ENCODE data around the gene KCNQ5.

KCNQ5 gene

DNA sequence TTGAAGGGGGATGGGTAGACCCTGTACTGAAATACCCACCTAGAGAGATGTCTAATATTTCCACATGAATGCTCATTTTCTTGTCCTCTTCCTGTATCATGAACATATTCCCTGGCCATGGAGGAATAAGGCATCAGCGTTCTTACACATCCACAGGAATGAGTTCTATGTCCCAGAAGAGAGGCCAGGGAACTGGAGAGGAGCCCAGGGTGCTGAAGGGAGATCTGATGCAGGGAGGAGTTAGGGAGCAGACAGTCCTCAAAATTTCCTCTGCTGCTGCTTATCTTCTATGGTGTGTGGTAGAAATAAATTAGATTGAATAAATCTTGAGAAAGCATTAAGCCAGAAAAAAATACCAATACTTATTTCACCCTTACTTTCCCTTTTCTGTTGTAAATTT lies 295.0 kb downstream of the KCNQ5 start:
- no peak for DNase-seq

DNA sequence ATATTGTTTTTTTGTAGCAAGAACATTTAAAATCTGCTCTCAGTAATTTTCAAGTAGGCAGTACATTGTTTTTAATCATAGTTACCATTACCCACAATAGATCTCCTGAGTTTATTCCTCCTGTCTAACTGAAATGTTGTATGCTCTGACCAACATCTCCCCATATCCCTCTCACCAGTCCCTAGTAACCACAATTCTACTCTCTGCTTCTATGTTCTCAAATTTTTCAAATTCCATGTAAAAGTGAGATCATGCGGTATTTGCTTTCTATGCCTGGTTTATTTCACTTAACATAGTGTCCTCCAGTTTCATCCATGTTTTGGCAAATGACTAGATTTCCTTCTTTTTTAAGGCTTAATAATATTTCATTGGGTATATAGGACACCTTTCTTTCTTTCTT lies 300.5 kb downstream of the KCNQ5 start:
- DNase-seq = no peak

DNA sequence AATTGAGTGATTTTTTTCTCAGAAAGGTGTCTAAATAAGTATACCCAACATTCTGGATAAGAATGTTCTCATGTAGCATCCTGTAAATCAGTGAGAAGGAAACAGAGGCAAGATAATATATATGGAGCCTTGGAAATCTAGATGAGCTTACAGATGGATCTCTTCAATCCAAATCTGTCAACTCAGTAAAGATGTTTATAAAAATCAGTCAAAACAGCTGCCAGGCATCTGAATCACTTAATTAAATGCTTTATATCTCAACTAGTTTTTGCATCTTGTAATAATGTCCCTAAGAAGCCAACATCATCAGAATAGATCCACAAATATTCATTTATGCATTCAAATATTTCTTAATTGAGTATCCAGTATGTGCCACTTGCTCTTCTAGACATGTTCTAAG lies 303.3 kb downstream of the KCNQ5 start:
- DNase-seq = no peak

DNA sequence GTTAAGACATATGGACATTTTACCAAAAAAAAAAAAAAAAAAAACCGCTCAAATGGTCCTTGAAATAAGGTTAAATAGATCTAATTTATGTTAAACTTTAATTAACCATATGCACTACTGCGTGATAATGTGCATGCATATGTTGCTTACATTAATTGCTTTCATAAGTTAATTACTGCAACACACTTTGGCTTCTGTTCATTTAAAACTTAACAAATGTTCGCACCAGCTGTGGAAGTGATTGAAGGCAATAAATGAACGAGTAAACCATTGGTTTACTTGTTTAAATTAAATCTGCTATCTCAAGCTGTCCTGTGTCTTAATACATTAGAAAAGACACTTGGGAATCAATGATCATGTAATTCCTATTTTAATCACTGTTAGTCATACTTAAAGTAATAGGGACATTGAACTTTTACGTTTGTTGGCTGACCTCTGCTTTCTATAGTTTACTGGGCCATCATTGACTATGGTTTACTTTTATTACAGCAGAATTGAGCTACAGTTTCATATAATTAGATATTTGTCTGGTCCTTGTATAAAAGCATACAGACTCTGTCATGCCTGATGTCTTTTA lies 308.8 kb downstream of the KCNQ5 start:
- DNase-seq = no peak

DNA sequence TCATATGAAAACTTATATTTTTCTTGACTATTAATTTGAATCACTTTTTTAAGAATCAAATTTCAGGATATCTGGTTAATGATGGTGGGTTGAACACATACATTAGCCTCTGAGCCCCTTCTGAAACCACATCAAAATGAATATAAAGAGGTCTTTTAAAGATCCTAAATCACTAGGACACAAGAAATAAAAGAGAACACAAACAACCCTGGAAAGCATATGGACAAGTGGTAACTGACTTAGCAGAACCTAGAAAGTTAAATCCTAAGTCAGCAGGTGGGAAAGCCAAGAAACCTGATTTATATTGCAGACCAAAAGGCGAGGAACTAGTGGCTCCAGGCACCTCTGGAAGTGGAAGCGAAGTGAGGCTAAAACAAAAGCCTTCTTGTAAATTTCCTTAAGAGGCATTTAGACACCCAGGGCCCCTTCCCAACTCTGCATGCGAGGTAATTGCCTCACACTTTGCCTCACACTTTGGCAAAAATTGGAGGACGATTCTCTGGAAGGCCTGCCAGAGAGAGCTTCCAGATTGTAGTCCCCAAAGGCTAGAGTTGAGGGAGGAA lies 309.5 kb downstream of the KCNQ5 start:
- DNase-seq = no peak

DNA sequence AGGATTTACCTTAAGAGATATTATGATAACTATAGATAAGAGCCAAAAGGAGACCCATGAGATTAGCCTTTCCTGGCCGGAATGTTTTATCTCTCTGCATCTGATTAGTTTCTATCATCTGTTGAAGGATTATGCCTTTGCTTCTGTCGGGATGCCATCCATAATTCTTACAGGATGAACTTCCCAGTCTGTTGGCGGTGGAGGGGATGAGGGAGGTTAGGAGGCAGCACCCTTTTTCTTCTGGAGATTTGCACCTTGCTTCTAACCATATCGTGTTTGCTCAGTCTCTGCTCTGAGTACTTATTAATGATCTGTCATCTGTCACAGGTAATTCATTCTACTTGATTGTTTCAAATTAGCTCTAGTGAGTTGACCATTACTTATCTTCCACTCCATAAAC lies 311.4 kb downstream of the KCNQ5 start:
- DNase-seq = no peak

DNA sequence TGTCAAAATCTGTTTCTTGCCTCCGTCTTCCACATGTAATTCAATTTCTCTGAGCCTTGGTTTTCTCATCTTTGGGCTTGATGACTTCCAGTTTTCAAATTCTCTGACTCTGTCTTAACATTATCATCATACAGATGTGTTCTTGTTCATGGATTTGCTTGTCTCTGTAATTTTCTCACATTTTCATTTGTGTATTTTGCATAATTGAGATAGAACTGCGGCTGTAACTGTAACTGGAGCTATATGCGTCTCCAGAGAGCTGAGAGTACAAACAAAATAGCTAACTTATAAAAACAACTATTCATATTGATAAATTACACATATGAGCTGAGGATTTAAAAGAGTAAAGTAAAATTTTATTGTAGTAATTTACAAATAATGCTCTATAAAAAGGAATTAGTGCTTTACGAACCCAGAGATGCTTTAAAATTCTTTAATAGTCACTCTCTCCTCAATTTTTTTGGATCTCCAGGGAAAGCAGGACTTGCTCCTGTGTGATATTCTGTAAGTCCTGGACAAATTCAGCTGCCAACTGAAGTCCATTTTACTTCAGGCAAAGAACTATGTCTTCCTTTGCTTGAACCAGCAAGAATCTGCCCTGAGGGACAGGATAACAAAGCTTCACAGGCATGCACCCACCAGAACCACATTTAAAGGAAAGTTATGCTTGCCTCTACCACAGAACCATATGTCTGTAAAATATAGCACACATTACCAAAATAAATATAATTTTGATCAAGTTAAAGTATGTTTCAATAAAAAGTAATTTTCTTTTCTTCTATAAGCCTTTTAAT lies 315.1 kb downstream of the KCNQ5 start:
- DNase-seq = no peak

DNA sequence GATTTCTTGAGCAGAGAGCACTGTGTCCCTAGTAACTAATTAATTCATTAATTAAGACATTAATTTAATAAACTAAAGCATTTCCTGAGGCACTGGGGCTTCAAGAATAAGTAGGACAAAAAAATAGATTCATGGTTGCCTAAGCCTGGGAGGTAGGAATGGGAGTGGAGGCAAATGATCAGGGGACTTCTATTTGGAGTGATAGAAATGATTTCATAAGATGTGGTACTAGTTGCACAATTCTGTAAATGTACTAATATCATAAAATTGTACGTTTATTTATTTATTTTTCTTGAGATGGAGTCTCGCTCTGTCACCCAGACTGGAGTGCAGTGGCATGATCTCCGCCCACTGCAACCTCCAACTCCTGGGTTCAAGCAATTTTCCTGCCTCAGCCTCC lies 316.2 kb downstream of the KCNQ5 start:
- no peak for DNase-seq

DNA sequence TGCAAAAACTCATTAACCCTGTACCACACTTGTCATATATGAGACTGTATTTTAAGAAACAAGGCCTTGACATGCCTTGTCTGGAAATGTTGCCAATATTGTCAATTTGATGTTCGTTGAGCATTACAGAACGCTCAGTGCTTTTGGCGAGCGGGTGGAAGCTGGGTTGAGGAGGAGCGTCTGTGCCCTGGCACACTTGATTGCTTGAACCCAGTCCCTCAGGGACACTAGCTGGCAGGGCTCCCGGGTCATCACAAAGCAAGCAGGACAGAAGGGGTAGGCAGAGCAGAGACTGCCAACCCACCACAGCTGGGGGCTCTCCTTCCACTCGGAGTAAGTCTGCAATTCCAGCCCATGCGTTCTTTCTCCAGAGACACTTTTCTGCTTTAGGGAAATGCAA lies 317.1 kb downstream of the KCNQ5 start:
- no peak for DNase-seq

DNA sequence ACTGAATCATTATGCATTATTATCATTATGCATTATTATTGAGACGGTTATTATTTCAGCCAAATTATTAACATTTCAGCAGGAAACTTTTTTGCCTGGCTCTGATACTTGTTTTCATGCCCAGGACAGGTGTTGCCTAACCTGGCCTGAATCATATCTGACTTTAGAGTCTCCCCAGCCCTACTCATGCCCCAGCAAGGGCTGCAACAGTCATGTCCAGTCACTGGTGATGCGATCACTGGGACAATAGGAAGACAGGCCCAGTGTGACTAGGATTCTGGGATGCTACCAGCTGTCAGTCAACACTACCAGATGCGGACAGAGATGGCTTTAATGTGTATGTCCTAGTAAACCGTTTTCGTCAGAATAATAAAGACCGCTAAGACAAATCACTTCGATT lies 318.4 kb downstream of the KCNQ5 start:
- DNase-seq = no peak

DNA sequence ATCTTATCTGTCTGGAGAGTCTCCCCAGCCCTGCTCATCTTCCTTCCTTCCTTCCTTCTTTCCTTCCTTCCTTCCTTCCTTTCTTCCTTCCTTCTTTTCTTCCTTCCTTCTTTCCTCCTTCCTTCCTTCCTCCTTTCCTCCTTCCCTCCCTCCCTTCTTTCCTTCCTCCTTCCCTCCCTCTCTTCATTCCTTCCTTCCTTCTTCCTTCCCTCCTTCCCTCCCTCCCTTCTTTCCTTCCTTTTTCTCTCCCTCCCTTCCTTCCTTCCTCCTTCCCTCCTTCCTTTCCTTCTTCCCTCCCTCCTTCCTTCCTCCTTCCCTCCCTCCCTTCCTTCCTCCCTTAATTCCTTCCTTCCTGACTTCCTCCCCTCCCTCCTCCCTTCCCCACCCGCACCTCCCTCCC lies 319.4 kb downstream of the KCNQ5 start:
- no peak for DNase-seq

DNA sequence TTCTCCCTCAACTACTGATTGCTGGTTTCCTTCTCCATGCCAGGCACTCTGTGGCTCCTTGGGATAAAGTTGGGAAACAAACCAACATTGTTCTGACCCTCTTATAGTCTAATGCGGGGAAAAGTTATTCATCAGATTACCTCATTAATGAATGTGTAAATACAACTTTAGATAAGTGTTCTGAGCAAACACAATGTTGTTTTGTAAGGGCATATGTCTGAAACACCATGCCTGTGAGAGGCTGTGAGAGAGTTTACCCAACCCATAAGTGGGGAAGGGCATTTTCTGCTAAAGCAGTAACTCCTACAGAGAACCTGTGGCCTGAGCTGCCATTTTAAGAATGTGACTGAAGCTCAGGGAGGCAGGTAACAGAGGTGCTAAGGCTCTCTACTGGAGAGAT lies 319.9 kb downstream of the KCNQ5 start:
- DNase-seq = no peak

DNA sequence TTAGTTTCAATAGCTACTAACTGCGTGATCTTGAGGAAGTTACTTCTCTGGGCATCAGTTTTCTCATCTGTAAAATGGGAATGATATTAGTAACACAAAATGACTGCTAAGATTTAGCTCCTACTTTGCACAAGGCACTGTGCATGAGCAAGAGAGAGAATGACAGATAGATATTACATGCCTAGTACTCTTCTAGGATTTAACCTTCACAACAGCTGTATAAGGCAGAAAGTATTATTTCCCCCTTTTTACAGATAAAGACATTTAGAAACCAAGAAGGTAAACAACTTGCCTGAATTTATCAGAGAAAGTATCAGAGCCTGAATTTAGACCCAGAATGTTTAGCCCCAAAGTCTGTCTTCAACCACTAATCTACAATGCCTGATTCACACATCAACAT lies 321.8 kb downstream of the KCNQ5 start:
- DNase-seq = no peak

DNA sequence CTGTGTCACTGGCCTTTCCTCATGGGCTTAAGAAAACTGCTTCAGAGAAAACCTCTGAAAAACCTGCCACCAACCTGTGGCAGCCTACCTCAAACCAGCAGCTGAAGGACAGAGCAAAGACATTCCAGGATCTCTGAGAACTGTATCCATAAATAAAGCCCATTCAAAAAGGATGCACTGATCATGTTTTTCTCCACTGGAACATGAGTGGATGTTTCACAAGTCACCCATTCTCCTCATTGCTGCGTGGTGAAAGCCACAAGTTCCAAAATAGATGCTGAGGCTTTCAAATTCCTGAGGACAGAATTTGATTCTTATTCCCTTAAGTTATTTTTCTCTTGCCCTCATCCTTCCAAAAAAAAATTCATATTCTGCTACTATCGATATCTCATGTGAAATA lies 322.8 kb downstream of the KCNQ5 start:
- no peak for DNase-seq

DNA sequence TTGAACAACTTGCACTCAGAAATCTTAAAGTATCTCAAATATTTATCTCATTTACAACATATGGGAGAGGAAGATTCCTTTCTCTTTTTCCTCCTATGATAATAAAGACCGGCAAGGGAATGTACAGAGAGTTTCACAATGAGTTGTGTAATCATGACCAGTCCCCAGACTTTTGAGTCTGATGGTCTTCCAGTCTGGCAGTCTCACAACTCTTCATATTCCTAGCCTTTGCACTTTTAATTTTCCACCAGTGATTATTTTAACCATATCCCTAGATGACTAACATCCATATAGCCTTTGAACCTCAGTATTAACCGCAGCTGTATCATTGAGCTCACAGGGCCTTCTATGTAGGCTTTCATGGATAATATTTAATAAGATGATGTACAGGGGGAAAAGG lies 324.9 kb downstream of the KCNQ5 start:
- DNase-seq = no peak

DNA sequence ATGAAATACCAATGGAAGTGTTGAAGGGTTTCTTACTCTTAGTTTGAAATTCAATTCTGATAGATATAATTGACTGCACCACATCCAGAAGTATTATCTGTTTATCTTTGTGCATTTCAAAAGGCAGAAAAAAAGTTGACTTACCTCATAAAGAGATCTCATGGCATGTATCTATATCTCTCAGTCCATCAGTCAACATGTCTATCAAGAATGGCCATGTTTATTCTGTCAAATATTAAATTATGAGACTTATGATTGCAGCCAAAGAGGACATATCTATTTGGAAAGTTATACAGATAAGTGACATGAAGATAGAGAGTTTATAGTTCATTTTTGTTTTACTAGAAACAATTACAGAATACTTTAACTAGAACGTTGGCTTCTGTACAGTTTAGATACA lies 325.7 kb downstream of the KCNQ5 start:
- DNase-seq = no peak

DNA sequence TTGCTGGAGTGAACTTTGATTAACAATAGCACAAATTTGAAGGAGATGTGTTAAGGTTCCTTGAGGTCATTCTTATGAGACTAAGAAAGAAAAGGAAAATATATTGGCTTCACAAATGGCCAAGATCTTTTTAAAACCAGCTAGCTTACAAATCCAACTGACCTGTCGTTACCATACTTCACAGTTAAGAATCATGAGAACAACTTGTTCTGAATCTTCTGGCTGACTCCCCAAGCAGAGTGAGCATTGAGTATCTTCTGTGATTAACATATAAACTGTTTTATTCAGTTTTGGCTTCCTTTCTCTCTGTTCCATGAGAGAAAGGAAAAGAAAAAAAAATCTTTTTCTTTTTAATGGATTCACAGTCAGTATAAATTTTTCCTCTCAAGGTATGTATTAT lies 326.3 kb downstream of the KCNQ5 start:
- DNase-seq = no peak

DNA sequence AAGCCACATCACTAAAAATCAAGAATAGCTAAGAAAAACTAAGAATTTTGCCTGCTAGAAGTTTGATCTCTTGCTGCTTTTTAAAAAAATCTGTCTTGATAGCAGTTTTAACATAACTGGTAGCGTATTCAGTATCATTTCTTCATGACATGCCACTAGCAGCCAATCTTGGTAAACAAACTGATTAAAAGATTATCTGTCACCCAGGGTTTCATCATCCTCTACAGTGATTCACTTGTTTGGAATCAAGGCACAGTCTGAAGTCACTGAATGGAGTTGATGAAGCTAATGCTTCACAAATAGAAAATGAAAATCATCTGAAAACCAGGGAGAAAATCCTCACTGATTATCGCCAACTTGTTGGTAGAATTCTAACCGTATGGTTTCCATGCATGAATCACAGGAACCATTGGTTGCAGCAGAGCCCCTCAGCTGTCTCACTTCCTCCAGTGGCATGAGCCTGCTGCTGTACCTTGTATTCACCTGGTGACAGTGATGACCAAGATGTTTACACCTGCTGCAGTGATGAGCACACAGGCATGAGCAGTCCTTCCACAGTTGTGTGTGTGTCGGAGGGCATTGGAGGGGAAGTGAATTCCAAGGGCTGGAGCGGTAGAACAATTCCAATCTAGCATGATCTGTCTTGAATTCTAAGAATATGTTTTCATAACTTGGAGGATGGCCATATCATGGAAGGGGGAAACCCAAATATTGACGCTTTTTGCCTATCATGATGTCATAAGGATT lies 328.4 kb downstream of the KCNQ5 start:
- no peak for DNase-seq

DNA sequence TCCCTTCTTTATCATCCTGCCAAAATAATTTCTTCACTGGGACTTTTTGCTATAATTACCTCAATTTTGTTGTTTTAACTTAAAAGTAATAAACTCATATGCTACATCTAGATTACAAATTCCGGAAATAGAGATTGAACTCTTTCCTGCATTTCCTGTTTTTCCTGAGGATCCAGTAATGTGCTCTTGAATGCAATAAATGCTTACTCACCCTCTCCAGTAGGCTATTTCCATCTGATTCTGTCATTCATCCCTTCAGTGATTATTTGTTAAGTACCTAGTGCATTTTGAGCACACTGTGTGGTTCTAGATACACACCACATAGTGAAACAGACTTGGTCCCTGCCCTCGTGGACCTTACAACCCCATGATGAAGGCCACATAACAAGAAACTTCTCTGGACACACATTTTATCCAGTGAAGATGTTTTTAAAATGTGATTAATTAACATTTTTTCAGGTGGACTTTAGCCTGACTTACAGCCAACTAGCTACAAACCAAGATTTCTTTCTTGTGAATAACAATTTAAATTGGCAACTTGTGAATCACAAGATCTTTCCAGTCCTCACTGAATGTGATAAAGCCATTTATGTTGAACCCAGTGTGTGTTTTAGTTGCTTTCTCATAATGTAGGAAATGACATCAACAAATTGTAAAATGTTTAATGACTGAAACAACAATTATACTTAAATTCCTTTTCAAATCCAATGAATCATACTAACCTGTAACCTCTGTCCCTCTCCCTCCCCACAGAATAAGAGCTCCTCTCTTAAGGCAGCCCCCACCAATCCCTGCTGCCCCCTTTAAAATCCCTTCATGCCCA lies 331.2 kb downstream of the KCNQ5 start:
- DNase-seq = no peak

DNA sequence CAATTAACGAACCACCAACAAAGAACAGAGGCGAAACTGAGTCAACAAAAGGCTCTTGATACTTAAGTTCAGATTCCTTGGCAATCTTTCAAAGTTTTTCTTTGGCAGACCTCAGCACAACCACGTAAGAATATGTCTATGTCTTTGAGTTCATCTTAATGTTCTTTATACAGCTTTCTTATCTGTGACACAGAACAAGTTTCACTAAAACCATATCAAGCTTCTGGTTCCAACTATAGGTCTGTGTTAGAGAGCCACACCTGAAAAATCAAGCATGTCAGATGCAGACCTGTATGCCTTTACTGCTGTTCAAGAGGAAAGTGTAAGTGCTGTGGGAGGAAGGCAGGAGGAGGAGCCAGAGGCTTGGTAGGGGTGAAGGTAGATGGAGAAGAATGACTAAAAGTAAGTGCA lies 332.1 kb downstream of the KCNQ5 start:
- no peak for DNase-seq

DNA sequence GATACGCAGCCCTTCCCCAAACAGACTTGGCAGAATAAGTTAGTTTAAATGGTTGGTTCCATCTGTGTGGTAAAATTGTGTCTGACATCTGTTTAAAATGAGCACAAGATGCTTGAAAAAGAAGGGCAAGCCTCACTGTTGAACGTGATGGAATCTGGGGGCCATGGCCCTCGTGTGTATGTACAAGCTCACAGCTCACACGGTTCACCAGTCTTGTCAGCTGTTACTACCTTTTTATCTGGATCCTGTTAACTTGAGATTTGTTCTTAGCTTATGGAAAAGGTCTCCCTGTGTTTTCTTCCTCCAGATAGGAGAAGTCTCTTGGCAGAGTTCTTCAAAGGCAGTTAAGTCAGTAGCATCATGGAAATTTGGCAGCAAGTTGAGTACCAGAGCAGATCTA lies 332.9 kb downstream of the KCNQ5 start:
- no peak for DNase-seq

DNA sequence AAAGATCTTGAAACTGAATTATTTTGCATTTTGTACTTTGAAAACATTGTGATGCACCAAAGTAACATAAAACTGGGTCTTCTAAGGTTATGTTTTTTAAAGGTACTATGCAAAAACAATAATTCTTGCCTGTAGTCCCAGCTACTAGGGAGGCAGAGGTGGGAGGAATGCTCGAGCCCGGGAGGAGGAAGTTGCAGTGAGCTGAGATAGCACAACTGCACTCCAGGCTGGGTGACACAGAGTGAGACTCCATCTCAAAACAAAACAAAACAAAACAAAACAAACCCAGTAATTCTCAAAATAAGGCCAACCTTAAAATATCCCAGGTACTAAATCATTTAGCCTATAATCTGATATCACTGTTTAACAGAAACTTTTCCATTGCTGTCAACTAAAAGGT lies 333.8 kb downstream of the KCNQ5 start:
- DNase-seq = no peak

DNA sequence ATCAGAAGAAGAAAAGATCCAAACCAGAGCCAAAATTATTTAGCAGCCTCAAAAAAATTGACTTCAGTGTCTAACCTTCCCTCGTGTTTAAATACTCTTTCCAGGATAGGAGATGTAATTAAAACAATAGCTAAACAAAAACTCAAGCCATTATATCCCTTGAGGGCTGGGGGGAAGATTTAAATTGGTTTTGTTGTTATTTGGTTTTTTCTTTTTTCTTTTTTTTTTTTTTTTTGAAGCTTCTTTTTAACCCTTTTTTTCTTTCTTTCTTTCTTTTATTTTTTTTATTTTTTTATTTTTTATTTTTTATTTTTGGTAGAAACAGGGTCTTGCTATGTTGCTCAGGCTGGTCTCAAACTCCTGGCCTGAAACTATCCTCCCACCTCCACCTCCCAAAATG lies 334.4 kb downstream of the KCNQ5 start:
- DNase-seq = no peak

Measured in NCI-H1417 treated with DMSO at 0.1 percent for 48 hours (cell line).